Immature natural killer cell (primary cell): ENCODE measurements around the gene LRRC7. TPM values are rescaled to one million over a fixed set of nuclear protein-coding genes. Genes with fewer than 3 reads are reported as not detected.

ENCODE experiments used
- DNase-seq, 3 donors: peaks; one replicate each; pipeline ENCODE4 v3.0.0; 2022; ENCODE audit warnings: mixed read lengths in 1 of 3
- H3K27ac Mint-ChIP-seq, 6 donors: one replicate each; pipeline ENCODE4 v1.8.0; 2020; ENCODE audit warnings: mixed read lengths in 6 of 6, mild to moderate bottlenecking in 5 of 6, inconsistent platforms in 4 of 6, moderate library complexity in 3 of 6
- H3K27me3 Mint-ChIP-seq, 3 donors: one replicate each; pipeline ENCODE4 v1.8.0; 2020 to 2021; ENCODE audit warnings: low read depth in 3 of 3, mild to moderate bottlenecking in 3 of 3, mixed read lengths in 3 of 3, moderate library complexity in 3 of 3, inconsistent platforms in 1 of 3
- H3K36me3 Mint-ChIP-seq, 3 donors: one replicate each; pipeline ENCODE4 v1.8.0; 2020; ENCODE audit warnings: mixed read lengths in 3 of 3, inconsistent platforms in 2 of 3, mild to moderate bottlenecking in 2 of 3
- H3K4me1 Mint-ChIP-seq, 2 donors: one replicate each; pipeline ENCODE4 v1.8.0; 2020; ENCODE audit warnings: inconsistent platforms in 2 of 2, mild to moderate bottlenecking in 2 of 2, mixed read lengths in 2 of 2, moderate library complexity in 1 of 2
- H3K4me3 Mint-ChIP-seq, 5 donors: one replicate each; pipeline ENCODE4 v1.8.0; 2020; ENCODE audit warnings: mild to moderate bottlenecking in 5 of 5, mixed read lengths in 5 of 5, inconsistent platforms in 3 of 5, moderate library complexity in 3 of 5
- H3K9me3 Mint-ChIP-seq, 6 donors: one replicate each; pipeline ENCODE4 v1.8.0; 2020; ENCODE audit warnings: mild to moderate bottlenecking in 6 of 6, mixed read lengths in 6 of 6, inconsistent platforms in 4 of 6, moderate library complexity in 3 of 6
- polyA plus RNA-seq, 3 donors: library from polyadenylated mRNA; unstranded; fragments of 300-500 nt; fragmentation: Illumina TruSeq; gene quantifications; one replicate each; pipeline ENCODE4 v1.2.3, GENCODE V29; 2021

Gene LRRC7
- polyA plus RNA-seq, 3 donors from 2014 or later, result 0.36 TPM; not detected in 2

DNA sequence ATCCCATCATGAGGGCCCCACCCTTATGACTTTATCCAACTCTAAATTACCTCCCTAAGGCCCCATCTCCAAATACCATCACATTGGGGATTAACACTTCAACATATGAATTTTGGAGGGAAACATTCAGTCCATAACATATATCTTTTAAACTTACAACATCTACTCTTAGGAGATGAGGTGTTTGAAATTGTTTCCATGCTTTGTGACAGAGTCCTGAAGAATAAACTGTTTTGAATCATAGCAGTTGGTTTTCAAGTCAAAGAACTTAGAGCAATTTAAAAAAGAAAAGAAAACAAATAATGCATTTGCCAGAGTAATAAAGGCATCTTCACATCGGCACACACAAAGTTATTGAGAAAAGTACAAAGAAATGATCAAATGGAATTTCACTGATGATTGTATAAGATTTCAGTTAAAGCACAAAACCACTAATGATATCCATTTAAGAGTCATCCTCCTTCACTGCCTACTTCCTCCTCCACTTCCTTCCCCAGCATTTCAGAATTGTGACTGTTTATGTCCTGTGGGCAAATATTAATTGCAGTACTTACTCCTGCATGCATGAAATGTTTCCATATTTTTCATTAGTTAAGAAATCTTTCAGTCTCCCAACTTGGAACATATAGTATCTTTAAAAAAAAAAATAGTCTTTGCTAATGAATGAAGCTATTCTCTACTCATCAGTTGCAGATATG is 435.6 kb downstream of the LRRC7 start:
- H3K27me3 Mint-ChIP-seq, result peaks cover 0 to 4% (median 0%) of the 10 kb centered on the region in 3 donors
- no peak for DNase-seq
- no peak overlapping the region for H3K27ac Mint-ChIP-seq
- no peaks in the 10 kb centered on the region for H3K36me3 Mint-ChIP-seq
- H3K4me3 Mint-ChIP-seq, result no peak overlapping the region
- H3K4me1 Mint-ChIP-seq, result no peaks in the 10 kb centered on the region
- peaks cover 3 to 13% (median 9%) of the 10 kb centered on the region in 6 donors for H3K9me3 Mint-ChIP-seq

DNA sequence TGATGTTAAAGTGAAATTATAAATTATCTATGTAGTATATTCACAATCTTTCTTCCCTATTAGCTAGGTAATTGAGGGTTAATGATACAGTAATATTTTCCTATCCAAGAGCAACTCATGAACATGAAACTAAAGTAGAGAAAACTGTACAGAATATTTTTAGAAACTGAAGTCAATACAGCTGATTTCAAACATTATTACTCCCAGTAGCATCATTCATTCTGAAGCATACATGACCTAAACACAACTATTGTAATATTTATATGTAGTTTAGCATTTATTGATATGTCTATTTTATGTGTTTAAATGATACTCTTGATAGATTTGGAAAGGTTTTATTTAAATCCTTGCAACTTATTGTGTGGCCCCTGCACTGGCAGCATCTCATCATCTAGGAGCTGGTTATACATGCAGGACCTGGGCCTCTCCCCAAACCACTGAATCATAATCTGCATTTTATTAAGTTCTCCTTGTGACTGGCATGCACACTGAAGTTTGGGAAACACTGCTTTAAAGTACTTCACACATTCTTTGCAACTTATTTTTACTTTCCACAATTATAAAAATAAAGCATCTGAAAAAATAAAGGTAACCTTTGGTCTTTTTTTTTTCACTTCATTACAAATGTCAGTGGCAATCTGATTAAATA is 437.8 kb downstream of the LRRC7 start:
- no peak overlapping the region for H3K27ac Mint-ChIP-seq

DNA sequence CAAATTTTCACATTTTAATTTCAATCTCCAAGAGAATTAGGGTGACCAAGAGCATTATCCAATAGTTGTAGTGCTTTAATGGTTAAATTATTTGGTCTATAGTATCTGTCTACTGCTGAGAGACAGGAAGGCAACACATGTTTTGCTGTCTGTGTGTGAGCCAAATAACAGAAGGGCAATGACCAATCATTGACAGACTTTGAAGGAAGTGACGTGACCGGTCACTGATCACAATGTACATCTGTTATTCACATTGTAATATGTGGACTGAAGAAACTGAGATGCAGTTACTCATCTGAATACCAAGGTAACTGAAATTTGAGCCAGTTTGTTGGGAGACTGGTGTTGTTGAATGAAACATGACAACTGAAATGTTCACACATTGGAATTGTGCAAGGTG is 440.9 kb downstream of the LRRC7 start:
- H3K9me3 Mint-ChIP-seq, result peaks cover 0 to 2% (median 0%) of the 10 kb centered on the region in 6 donors
- H3K27me3 Mint-ChIP-seq, result peaks cover 0 to 1% (median 0%) of the 10 kb centered on the region in 3 donors
- H3K4me1 Mint-ChIP-seq, result no peaks in the 10 kb centered on the region
- no peak overlapping the region for H3K27ac Mint-ChIP-seq
- H3K36me3 Mint-ChIP-seq, result no peaks in the 10 kb centered on the region
- H3K4me3 Mint-ChIP-seq, result no peak overlapping the region
- no peak for DNase-seq

More for the DNA sequence above, 437.8 kb downstream of the LRRC7 start:
- Mint-ChIP-seq H3K9me3 (peaks cover 0 to 6% (median 4%) of the 10 kb centered on the region in 6 donors), H3K4me3 (no peak overlapping the region), H3K4me1 (no peaks in the 10 kb centered on the region), H3K36me3 (no peaks in the 10 kb centered on the region), H3K27me3 (no peaks in the 10 kb centered on the region)
- DNase-seq, result no peak

DNA sequence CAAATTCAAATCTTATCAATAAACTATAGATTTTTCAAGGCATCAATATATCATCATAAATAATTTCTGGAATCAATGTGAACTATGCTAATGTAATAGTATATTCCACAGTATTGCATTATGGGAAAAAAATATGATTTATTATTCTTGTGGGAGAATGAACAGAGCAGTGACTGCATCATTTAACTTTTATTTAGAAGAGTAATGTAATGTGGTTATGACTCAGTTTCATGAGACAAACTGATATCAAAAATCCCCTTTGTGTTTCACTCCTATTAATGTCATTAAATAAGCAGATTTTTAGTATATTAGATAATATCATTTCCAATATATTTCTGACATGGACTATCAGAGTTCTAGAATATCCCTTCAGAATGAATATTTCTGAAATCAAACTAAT is 450.0 kb downstream of the LRRC7 start:
- H3K36me3 Mint-ChIP-seq, result no peaks in the 10 kb centered on the region
- peaks cover 0 to 3% (median 0%) of the 10 kb centered on the region in 3 donors for H3K27me3 Mint-ChIP-seq
- peaks cover 0 to 7% (median 2%) of the 10 kb centered on the region in 6 donors for H3K9me3 Mint-ChIP-seq
- H3K27ac Mint-ChIP-seq, result no peak overlapping the region
- no peak for DNase-seq
- H3K4me3 Mint-ChIP-seq, result no peak overlapping the region
- H3K4me1 Mint-ChIP-seq, result no peaks in the 10 kb centered on the region

DNA sequence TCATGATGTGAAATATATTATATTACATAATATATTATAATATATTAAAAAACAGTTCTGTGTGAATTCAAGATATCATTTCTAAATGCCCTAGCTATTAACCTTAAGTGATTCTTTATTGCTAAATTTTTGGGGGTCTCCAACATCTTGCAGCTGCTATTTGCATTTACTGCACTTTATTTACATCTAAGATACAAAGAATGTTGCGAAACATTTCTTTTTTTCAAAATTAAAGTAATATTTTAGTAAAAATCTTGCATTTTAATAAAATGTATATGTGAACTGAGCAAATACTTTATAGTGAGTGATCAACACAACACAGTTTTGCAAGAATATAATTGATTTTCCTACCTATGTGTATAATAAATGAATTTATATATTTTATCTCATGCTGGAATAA is 456.6 kb downstream of the LRRC7 start:
- H3K4me3 Mint-ChIP-seq, result no peak overlapping the region
- DNase-seq, result no peak
- H3K4me1 Mint-ChIP-seq, result no peaks in the 10 kb centered on the region
- peaks cover 0 to 3% (median 0%) of the 10 kb centered on the region in 3 donors for H3K27me3 Mint-ChIP-seq
- peaks cover 0 to 4% (median 3%) of the 10 kb centered on the region in 6 donors for H3K9me3 Mint-ChIP-seq
- H3K27ac Mint-ChIP-seq, result no peak overlapping the region
- H3K36me3 Mint-ChIP-seq, result no peaks in the 10 kb centered on the region

DNA sequence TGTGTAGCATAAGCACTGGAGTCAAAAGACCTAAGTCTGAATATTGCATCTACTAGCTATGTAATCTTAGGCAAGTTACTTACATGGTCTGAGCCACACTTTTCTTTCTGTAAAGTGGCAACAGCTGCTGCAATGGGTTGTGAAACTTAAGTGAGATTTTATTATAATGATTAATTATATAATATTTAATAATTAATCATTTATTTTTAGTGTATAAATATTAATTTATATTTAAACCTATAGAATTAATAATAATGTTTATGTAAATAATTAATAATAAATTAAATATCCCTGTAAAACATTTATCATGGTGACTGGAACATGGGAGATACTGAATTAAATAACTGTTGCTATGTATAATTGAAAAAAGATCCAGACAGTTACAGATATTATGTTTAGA is 457.3 kb downstream of the LRRC7 start:
- H3K9me3 Mint-ChIP-seq, result peaks cover 0 to 7% (median 3%) of the 10 kb centered on the region in 6 donors
- H3K27ac Mint-ChIP-seq, result no peak overlapping the region
- H3K27me3 Mint-ChIP-seq, result peaks cover 0 to 3% (median 0%) of the 10 kb centered on the region in 3 donors
- H3K4me3 Mint-ChIP-seq, result no peak overlapping the region
- H3K4me1 Mint-ChIP-seq, result no peaks in the 10 kb centered on the region
- H3K36me3 Mint-ChIP-seq, result no peaks in the 10 kb centered on the region
- DNase-seq, result no peak

DNA sequence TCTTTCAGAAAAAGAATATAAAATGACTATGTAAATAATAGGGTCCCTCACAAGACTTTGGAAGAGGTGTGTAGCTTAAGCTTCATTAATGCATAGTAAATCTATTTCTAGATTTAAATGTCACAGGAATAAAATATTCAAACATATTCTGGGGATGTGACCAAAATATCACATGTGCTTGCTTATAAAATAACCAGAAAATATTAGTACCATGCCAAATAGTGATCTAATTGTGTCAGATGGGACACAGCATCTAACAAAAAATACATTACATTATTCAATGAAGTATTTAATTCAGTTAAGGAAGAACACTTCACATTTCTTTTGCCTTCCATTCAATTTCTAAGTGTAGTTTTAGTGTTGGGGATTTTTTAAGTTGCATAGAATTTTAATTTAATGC is 458.1 kb downstream of the LRRC7 start:
- H3K9me3 Mint-ChIP-seq, result peaks cover 0 to 12% (median 3%) of the 10 kb centered on the region in 6 donors
- no peaks in the 10 kb centered on the region for H3K36me3 Mint-ChIP-seq
- DNase-seq, result no peak

DNA sequence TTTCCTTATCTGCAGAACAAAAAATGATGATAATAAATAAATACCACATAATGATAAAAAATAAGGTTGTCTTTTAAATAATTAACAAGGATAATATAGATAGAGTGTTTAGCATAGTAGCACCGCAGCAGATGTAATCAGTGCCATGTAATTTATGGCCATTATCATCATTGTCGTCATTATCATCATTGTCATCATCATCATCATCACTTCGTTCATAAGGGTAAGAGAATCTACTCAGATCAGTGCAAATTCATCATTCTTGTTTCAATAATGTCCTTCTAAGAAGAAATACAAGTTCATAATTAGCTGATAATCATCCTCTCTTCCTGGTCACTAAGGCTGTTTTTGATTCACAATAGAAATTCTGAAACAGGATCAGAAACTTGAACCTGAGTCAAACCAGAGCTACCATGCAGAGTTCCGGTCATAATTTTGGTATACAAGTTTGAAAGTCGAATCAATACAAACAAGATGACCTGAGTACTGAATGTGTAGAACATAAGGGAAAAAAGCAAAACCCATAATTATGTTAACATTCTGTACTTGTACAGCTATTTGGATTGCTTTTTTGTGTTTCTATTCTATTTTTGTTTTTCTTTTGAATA is 465.6 kb downstream of the LRRC7 start:
- H3K4me3 Mint-ChIP-seq, result no peak overlapping the region
- peaks cover 0 to 11% (median 3%) of the 10 kb centered on the region in 6 donors for H3K9me3 Mint-ChIP-seq
- no peaks in the 10 kb centered on the region for H3K4me1 Mint-ChIP-seq
- DNase-seq, result no peak
- no peak overlapping the region for H3K27ac Mint-ChIP-seq
- no peaks in the 10 kb centered on the region for H3K36me3 Mint-ChIP-seq
- H3K27me3 Mint-ChIP-seq, result peaks cover 0 to 1% (median 0%) of the 10 kb centered on the region in 3 donors

More for the DNA sequence above, 458.1 kb downstream of the LRRC7 start:
- Mint-ChIP-seq H3K4me1 (no peaks in the 10 kb centered on the region), H3K27me3 (peaks cover 0 to 3% (median 0%) of the 10 kb centered on the region in 3 donors), H3K27ac (no peak overlapping the region), H3K4me3 (no peak overlapping the region)

GRCh38 chr1:70033936-70034335 is 466.2 kb downstream of the LRRC7 start:
- no peaks in the 10 kb centered on the region for H3K36me3 Mint-ChIP-seq
- DNase-seq, result no peak
- peaks cover 0 to 17% (median 3%) of the 10 kb centered on the region in 6 donors for H3K9me3 Mint-ChIP-seq
- no peaks in the 10 kb centered on the region for H3K4me1 Mint-ChIP-seq
- no peak overlapping the region for H3K27ac Mint-ChIP-seq
- H3K27me3 Mint-ChIP-seq, result peaks cover 0 to 1% (median 0%) of the 10 kb centered on the region in 3 donors
- no peak overlapping the region for H3K4me3 Mint-ChIP-seq

GRCh38 chr1:70034403-70034802 is 466.7 kb downstream of the LRRC7 start:
- H3K27me3 Mint-ChIP-seq, result peaks cover 0 to 1% (median 0%) of the 10 kb centered on the region in 3 donors
- no peak overlapping the region for H3K27ac Mint-ChIP-seq
- no peak for DNase-seq
- H3K4me1 Mint-ChIP-seq, result no peaks in the 10 kb centered on the region
- H3K4me3 Mint-ChIP-seq, result no peak overlapping the region
- peaks cover 0 to 18% (median 4%) of the 10 kb centered on the region in 6 donors for H3K9me3 Mint-ChIP-seq
- H3K36me3 Mint-ChIP-seq, result no peaks in the 10 kb centered on the region

- Mint-ChIP-seq H3K9me3 (peaks cover 2 to 12% (median 8%) of the 10 kb centered on the region in 6 donors), H3K36me3 (no peaks in the 10 kb centered on the region), H3K4me1 (no peaks in the 10 kb centered on the region), H3K4me3 (no peak overlapping the region), H3K27ac (no peak overlapping the region), H3K27me3 (no peaks in the 10 kb centered on the region)
- DNase-seq, result no peak
Measured at GRCh38 chr1:70038025-70038424, 470.3 kb downstream of the LRRC7 start.

- H3K4me3 Mint-ChIP-seq, result no peak overlapping the region
- peaks cover 2 to 12% (median 8%) of the 10 kb centered on the region in 6 donors for H3K9me3 Mint-ChIP-seq
- no peaks in the 10 kb centered on the region for H3K4me1 Mint-ChIP-seq
- H3K27me3 Mint-ChIP-seq, result no peaks in the 10 kb centered on the region
- H3K27ac Mint-ChIP-seq, result no peak overlapping the region
- DNase-seq, result no peak
- H3K36me3 Mint-ChIP-seq, result no peaks in the 10 kb centered on the region
Measured at GRCh38 chr1:70039485-70039884, 471.8 kb downstream of the LRRC7 start.

- Mint-ChIP-seq H3K4me1 (no peaks in the 10 kb centered on the region), H3K27ac (no peak overlapping the region), H3K4me3 (no peak overlapping the region), H3K9me3 (peaks cover 0 to 13% (median 8%) of the 10 kb centered on the region in 6 donors), H3K27me3 (no peaks in the 10 kb centered on the region), H3K36me3 (no peaks in the 10 kb centered on the region)
- DNase-seq, result no peak
Measured at GRCh38 chr1:70041317-70042045, 473.8 kb downstream of the LRRC7 start.
